ENCODE data around the gene FAM210A.
A peak's percentile ranks its signal among the peaks of the same experiment; 100 is the strongest.

The FAM210A gene

GRCh38 chr18:13642440-13642827, 83.9 kb downstream of the FAM210A start:
- DNase-seq, result no peak

GRCh38 chr18:13641551-13642439, 84.6 kb downstream of the FAM210A start:
- peak; percentile 56 for DNase-seq

GRCh38 chr18:13640266-13640860, 86.0 kb downstream of the FAM210A start:
- no peak for DNase-seq

- DNase-seq, result no peak
Measured at GRCh38 chr18:13638719-13639595, 87.4 kb downstream of the FAM210A start.

- no peak for DNase-seq
Measured at GRCh38 chr18:13635046-13635445, 91.3 kb downstream of the FAM210A start.

GRCh38 chr18:13633700-13634099, 92.7 kb downstream of the FAM210A start:
- no peak for DNase-seq

- DNase-seq, result no peak
Measured at GRCh38 chr18:13630716-13631268, 95.6 kb downstream of the FAM210A start.

GRCh38 chr18:13629841-13630715, 96.3 kb downstream of the FAM210A start:
- DNase-seq, result peak; percentile 89

- no peak for DNase-seq
Measured at GRCh38 chr18:13628211-13628610, 98.1 kb downstream of the FAM210A start.

- no peak for DNase-seq
Measured at GRCh38 chr18:13627639-13628038, 98.7 kb downstream of the FAM210A start.

GRCh38 chr18:13626544-13626908, 99.8 kb downstream of the FAM210A start:
- no peak for DNase-seq

- DNase-seq, result no peak
Measured at GRCh38 chr18:13625843-13626543, 100.4 kb downstream of the FAM210A start.

GRCh38 chr18:13625355-13625754, 101.0 kb downstream of the FAM210A start:
- no peak for DNase-seq

- no peak for DNase-seq
Measured at GRCh38 chr18:13624563-13625237, 101.7 kb downstream of the FAM210A start.

- no peak for DNase-seq
Measured at GRCh38 chr18:13623871-13624270, 102.5 kb downstream of the FAM210A start.

GRCh38 chr18:13623348-13623747, 103.0 kb downstream of the FAM210A start:
- DNase-seq, result no peak

- no peak for DNase-seq
Measured at GRCh38 chr18:13622751-13623150, 103.6 kb downstream of the FAM210A start.

GRCh38 chr18:13621886-13622619, 104.3 kb downstream of the FAM210A start:
- DNase-seq, result no peak

GRCh38 chr18:13621446-13621849, 104.9 kb downstream of the FAM210A start:
- DNase-seq, result no peak

GRCh38 chr18:13620818-13621445, 105.4 kb downstream of the FAM210A start:
- no peak for DNase-seq
